ENCODE results near the gene CUL9. TPM values are rescaled to one million over a fixed set of nuclear protein-coding genes. Genes with fewer than 3 reads are reported as not detected.

CUL9 gene
- total RNA-seq, 1 experiment from 2014 or later = 15.2 TPM

- H3K27me3 ChIP-seq (ENCODE audit: insufficient read depth, low read length) = no peaks in the 10 kb centered on the region
- peaks cover 10% of the 10 kb centered on the region in 2 experiments for H3K4me1 Mint-ChIP-seq
- no peaks in the 10 kb centered on the region for H3K79me1 ChIP-seq (ENCODE audit: insufficient read depth, low read depth, low read length, poor library complexity, severe bottlenecking)
- no peak overlapping the region for H4K8ac ChIP-seq (replicated peaks; ENCODE audit: insufficient read length, low read depth, low read length)
- H2BK120ac ChIP-seq (ENCODE audit: low read depth, low read length, poor library complexity, severe bottlenecking) = no peak overlapping the region
- no peak overlapping the region for H3K14ac ChIP-seq (ENCODE audit: insufficient read depth, low read length)
- TF ChIP-seq, protein P1, sequence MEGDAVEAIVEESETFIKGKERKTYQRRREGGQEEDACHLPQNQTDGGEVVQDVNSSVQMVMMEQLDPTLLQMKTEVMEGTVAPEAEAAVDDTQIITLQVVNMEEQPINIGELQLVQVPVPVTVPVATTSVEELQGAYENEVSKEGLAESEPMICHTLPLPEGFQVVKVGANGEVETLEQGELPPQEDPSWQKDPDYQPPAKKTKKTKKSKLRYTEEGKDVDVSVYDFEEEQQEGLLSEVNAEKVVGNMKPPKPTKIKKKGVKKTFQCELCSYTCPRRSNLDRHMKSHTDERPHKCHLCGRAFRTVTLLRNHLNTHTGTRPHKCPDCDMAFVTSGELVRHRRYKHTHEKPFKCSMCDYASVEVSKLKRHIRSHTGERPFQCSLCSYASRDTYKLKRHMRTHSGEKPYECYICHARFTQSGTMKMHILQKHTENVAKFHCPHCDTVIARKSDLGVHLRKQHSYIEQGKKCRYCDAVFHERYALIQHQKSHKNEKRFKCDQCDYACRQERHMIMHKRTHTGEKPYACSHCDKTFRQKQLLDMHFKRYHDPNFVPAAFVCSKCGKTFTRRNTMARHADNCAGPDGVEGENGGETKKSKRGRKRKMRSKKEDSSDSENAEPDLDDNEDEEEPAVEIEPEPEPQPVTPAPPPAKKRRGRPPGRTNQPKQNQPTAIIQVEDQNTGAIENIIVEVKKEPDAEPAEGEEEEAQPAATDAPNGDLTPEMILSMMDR (conservative IDR thresholded peaks at IDR 0.05) = no peak
- no peak overlapping the region for H3T11ph ChIP-seq (ENCODE audit: low read length)
- no peak overlapping the region for H3K4me3 Mint-ChIP-seq
- no peaks in the 10 kb centered on the region for H3K9me3 Mint-ChIP-seq
- H3K36me3 Mint-ChIP-seq (ENCODE audit: insufficient read depth in 1 of 3, low read depth in 3 of 3) = peaks cover 6 to 42% (median 30%) of the 10 kb centered on the region in 3 experiments
- no CpG with 5 or more reads among the region's 16 CpGs for WGBS (ENCODE audit: extremely low coverage, insufficient read length, low lambda C conversion rate)
- no peaks in the 10 kb centered on the region for H3K9me3 ChIP-seq (ENCODE audit: control insufficient read depth, low read depth, low read length)
- no peak overlapping the region for H3K9ac ChIP-seq (ENCODE audit: extremely low read depth, insufficient read length, low read length)
- no peak overlapping the region for H3K4ac ChIP-seq (ENCODE audit: low read depth, low read length)
- no peak overlapping the region for H3K18ac ChIP-seq (ENCODE audit: insufficient read length, low read depth, low read length)
- no peak overlapping the region for H3K27ac Mint-ChIP-seq
- no peaks in the 10 kb centered on the region for H4K20me1 ChIP-seq (ENCODE audit: control insufficient read depth, insufficient read depth, insufficient read length)
- H3K4me2 ChIP-seq (ENCODE audit: insufficient read depth, insufficient read length, low read length) = no peak overlapping the region
- no peak for DNase-seq
- H2BK12ac ChIP-seq (ENCODE audit: insufficient read length, low read depth, low read length) = no peak overlapping the region
- H3K56ac ChIP-seq (ENCODE audit: insufficient read length, low read depth, low read length) = no peak overlapping the region
- no peaks in the 10 kb centered on the region for H3K4me1 ChIP-seq (ENCODE audit: insufficient read depth, low read length)
- no peaks in the 10 kb centered on the region for H3K23me2 ChIP-seq (ENCODE audit: insufficient read length, low read depth, low read length, poor library complexity, severe bottlenecking)
- no peak overlapping the region for H4K5ac ChIP-seq (ENCODE audit: insufficient read length, low read depth, low read length)
- H3K23ac ChIP-seq (ENCODE audit: insufficient read length, low read depth, low read length) = no peak overlapping the region
- no peaks in the 10 kb centered on the region for H3K79me2 ChIP-seq (ENCODE audit: insufficient read depth, low read length)
- no peak overlapping the region for H2AK5ac ChIP-seq (ENCODE audit: insufficient read length, low read length)
- no peak overlapping the region for H2BK15ac ChIP-seq (ENCODE audit: low read depth, low read length)
- no peak overlapping the region for H2BK20ac ChIP-seq (ENCODE audit: low read depth, low read length, poor library complexity, severe bottlenecking)
- no peak overlapping the region for H3K27ac ChIP-seq (ENCODE audit: insufficient read length, low read depth, low read length)
- no peak overlapping the region for H4K91ac ChIP-seq (ENCODE audit: insufficient read length, low read depth, low read length)
- no peak overlapping the region for H2AFZ ChIP-seq (ENCODE audit: low read length)
- H3K27me3 Mint-ChIP-seq (ENCODE audit: low read depth) = no peaks in the 10 kb centered on the region
- no peak overlapping the region for H2BK5ac ChIP-seq (ENCODE audit: insufficient read length, low read length)
These were observed 40.4 kb upstream of the CUL9 start for GRCh38 chr6:43141644-43142043.
